Raji (cell line): ENCODE data around the gene CMAS.

ENCODE experiments used
- POLR2A ChIP-seq: IDR thresholded peaks from 2 replicates; pipeline ENCODE4 v1.6.1; 2011; ENCODE audit warnings: low read depth, low read length, control low read depth; ENCODE audit not compliant: insufficient read depth

CMAS gene

GRCh38 chr12:22039361-22039760 lies 6.7 kb upstream of the CMAS start:
- no peak for TF ChIP-seq POLR2A

- no peak for TF ChIP-seq POLR2A
Observed at GRCh38 chr12:22042976-22043669, 2.9 kb upstream of the CMAS start.

GRCh38 chr12:22043943-22044342 lies 2.1 kb upstream of the CMAS start:
- no peak for TF ChIP-seq POLR2A

GRCh38 chr12:22044391-22044790 lies 1.6 kb upstream of the CMAS start:
- TF ChIP-seq POLR2A: no peak

- TF ChIP-seq POLR2A: no peak
Observed at GRCh38 chr12:22046968-22047390, 961 bp downstream of the CMAS start.

- TF ChIP-seq POLR2A: no peak
Observed at GRCh38 chr12:22047494-22047893, 1.5 kb downstream of the CMAS start.

- TF ChIP-seq POLR2A: no peak
Observed at GRCh38 chr12:22048351-22049041, 2.5 kb downstream of the CMAS start.

- no peak for TF ChIP-seq POLR2A
Observed at GRCh38 chr12:22050078-22050477, 4.1 kb downstream of the CMAS start.

GRCh38 chr12:22051114-22051698 lies 5.2 kb downstream of the CMAS start:
- TF ChIP-seq POLR2A: no peak

- TF ChIP-seq POLR2A: no peak
Observed at GRCh38 chr12:22054155-22054554, 8.1 kb downstream of the CMAS start.

- TF ChIP-seq POLR2A: no peak
Observed at GRCh38 chr12:22056607-22057006, 10.6 kb downstream of the CMAS start.

- TF ChIP-seq POLR2A: no peak
Observed at GRCh38 chr12:22059976-22060647, 14.1 kb downstream of the CMAS start.

GRCh38 chr12:22064968-22065367 lies 18.9 kb downstream of the CMAS start:
- TF ChIP-seq POLR2A: no peak

GRCh38 chr12:22066310-22066709 lies 20.3 kb downstream of the CMAS start:
- TF ChIP-seq POLR2A: no peak

- no peak for TF ChIP-seq POLR2A
Observed at GRCh38 chr12:22069851-22070250, 23.8 kb downstream of the CMAS start.

GRCh38 chr12:22082190-22082701 lies 36.2 kb downstream of the CMAS start:
- TF ChIP-seq POLR2A: no peak

GRCh38 chr12:22083167-22083566 lies 37.1 kb downstream of the CMAS start:
- no peak for TF ChIP-seq POLR2A
